Panc1 (cell line): ENCODE data around the gene AK8. TPM values are rescaled to one million over a fixed set of nuclear protein-coding genes. Genes with fewer than 3 reads are reported as not detected.

ENCODE experiments used
- ATAC-seq: fragments of 200-7000 bp; cut with Tn5 transposase; 2 replicates; pipeline ENCODE4 v1.9.1; 2020; ENCODE audit warnings: mild to moderate bottlenecking, moderate library complexity
- BruUV-seq: library from RNA; stranded (reverse); fragments of 400-500 nt; replicated peaks from 2 replicates; lab custom pipeline; 2021; lab: Mats Ljungman, UMichigan
- CTCF ChIA-PET: fragments of 300-600 bp; sonication (Branson Sonifier 250); formaldehyde crosslinking; loops from one replicate; lab custom pipeline; 2022; ENCODE audit warnings: antibody characterized with exemption; lab: Charles Lee
- POLR2A ChIA-PET: fragments of 300-600 bp; sonication (Branson Sonifier 250); formaldehyde crosslinking; loops from one replicate; lab custom pipeline; 2022; ENCODE audit warnings: antibody characterized with exemption; lab: Charles Lee
- DNase-seq: peaks from one replicate; pipeline ENCODE4 v3.0.0-alpha.2; 2010; ENCODE audit warnings: low read depth, low spot score
- H3K27ac ChIP-seq: 2 replicates; pipeline ENCODE4 v1.5.1; 2011; ENCODE audit warnings: mild to moderate bottlenecking, low read length, inconsistent platforms
- H3K27me3 ChIP-seq: fragments of 200-500 bp; sonication (Bioruptor generic); 2 replicates; pipeline ENCODE4 v1.6.0; 2014; ENCODE audit warnings: low read length, inconsistent platforms; ENCODE audit not compliant: control insufficient read depth, insufficient read depth
- H3K36me3 ChIP-seq: fragments of 200-500 bp; sonication (Bioruptor generic); 2 replicates; pipeline ENCODE4 v1.5.1; 2014; ENCODE audit warnings: inconsistent platforms, mild to moderate bottlenecking, low read length, moderate library complexity; ENCODE audit not compliant: control insufficient read depth, insufficient read depth
- H3K4me1 ChIP-seq: 2 replicates; pipeline ENCODE4 v1.5.1; 2011; ENCODE audit warnings: inconsistent platforms, mild to moderate bottlenecking, low read length, moderate library complexity; ENCODE audit not compliant: control insufficient read depth, insufficient read depth
- H3K4me3 ChIP-seq, 2 experiments: 2 replicates each; pipeline ENCODE4 v1.5.1; 2011 to 2012; ENCODE audit warnings: low read depth in 2 of 2, low read length in 2 of 2, mild to moderate bottlenecking in 2 of 2, inconsistent platforms in 1 of 2, moderate library complexity in 1 of 2
- H3K9me3 ChIP-seq: fragments of 200-500 bp; sonication (Bioruptor generic); 2 replicates; pipeline ENCODE4 v1.5.1; 2014; ENCODE audit warnings: low read depth, mild to moderate bottlenecking, inconsistent platforms, low read length, moderate library complexity; ENCODE audit not compliant: control insufficient read depth, insufficient read depth
- POLR2AphosphoS5 ChIP-seq: IDR thresholded peaks from 2 replicates; pipeline ENCODE4 v1.6.1; 2012; ENCODE audit warnings: mild to moderate bottlenecking, low read depth, low read length, moderate library complexity
- SIN3A ChIP-seq: IDR thresholded peaks from 2 replicates; pipeline ENCODE4 v1.6.1; 2012; ENCODE audit warnings: low read depth, mild to moderate bottlenecking, low read length, moderate library complexity, borderline replicate concordance; ENCODE audit not compliant: insufficient read depth
- TCF7L2 ChIP-seq: IDR thresholded peaks from 2 replicates; pipeline ENCODE4 v1.6.1; 2011; ENCODE audit warnings: mild to moderate bottlenecking, low read depth, low read length, inconsistent platforms
- in situ Hi-C: cut with HindIII; loops from 2 replicates; pipeline ENCODE4 v1.10.0; 2016; ENCODE audit warnings: low sequenced_read_pairs, low pct_unique_long_range_greater_than_20kb
- intact Hi-C: fragments of 100-400 bp; cut with micrococcal nuclease; formaldehyde crosslinking; loops from one replicate; pipeline ENCODE4 v1.10.0; 2022; ENCODE audit not compliant: unreplicated experiment
- total RNA-seq: library from RNA; stranded (reverse); gene quantifications from one replicate; pipeline ENCODE4 v1.2.1, GENCODE V29; 2021; ENCODE audit not compliant: unreplicated experiment
- TF ChIP-seq, protein P1 (sequence below): fragments of 450-650 bp; IDR thresholded peaks from 2 replicates; pipeline ENCODE4 v1.5.1; 2017; ENCODE audit warnings: mild to moderate bottlenecking
- TF ChIP-seq, protein P2 (sequence below), 2 experiments: IDR thresholded peaks; 2 replicates each; pipeline ENCODE4 v1.6.1; 2011 to 2012; ENCODE audit warnings: low read depth in 2 of 2, control low read depth in 1 of 2, low read length in 1 of 2, mild to moderate bottlenecking in 1 of 2, moderate library complexity in 1 of 2; ENCODE audit not compliant: insufficient read depth in 1 of 2

The AK8 gene
- total RNA-seq, 1 experiment from 2014 or later = 0.39 TPM

DNA sequence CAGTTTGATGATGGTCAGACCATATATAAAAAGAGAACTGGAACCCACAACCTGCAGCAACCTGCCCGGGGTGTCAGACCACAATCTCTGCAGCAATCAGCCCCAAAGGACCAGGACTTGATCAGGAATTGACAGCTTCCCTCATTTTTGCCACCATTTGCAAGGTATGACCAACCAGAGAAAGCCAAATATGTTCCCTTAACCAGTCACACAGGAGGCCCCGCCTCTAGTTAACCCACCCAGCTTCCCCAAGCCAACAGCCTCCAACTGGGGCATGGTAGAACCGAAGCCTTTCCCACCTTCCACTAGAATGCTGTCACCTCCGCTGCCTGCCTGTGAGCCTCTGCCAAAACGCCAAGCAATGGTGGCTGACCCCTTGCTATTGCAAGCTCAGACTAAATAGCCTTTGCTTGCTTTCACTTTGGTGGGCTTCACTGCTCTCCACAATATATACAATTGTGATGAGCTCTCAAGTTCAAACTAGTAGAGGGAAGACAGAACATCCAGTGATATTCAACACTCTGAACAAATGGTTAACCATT is 86.3 kb downstream of the AK8 start:
- ChIA-PET CTCF (no interaction called here), POLR2A (no interaction called here)
- Histone ChIP-seq H3K36me3 (no peaks in the 10 kb centered on the region), H3K4me1 (no peaks in the 10 kb centered on the region), H3K4me3 (no peak overlapping the region), H3K27ac (no peak overlapping the region), H3K9me3 (no peaks in the 10 kb centered on the region), H3K27me3 (peaks cover 4% of the 10 kb centered on the region)
- DNase-seq (no peak), ATAC-seq (no peak)
- no peak for TF ChIP-seq POLR2AphosphoS5
- TF ChIP-seq SIN3A = no peak
- TF ChIP-seq TCF7L2 = no peak
- TF ChIP-seq, protein P1, sequence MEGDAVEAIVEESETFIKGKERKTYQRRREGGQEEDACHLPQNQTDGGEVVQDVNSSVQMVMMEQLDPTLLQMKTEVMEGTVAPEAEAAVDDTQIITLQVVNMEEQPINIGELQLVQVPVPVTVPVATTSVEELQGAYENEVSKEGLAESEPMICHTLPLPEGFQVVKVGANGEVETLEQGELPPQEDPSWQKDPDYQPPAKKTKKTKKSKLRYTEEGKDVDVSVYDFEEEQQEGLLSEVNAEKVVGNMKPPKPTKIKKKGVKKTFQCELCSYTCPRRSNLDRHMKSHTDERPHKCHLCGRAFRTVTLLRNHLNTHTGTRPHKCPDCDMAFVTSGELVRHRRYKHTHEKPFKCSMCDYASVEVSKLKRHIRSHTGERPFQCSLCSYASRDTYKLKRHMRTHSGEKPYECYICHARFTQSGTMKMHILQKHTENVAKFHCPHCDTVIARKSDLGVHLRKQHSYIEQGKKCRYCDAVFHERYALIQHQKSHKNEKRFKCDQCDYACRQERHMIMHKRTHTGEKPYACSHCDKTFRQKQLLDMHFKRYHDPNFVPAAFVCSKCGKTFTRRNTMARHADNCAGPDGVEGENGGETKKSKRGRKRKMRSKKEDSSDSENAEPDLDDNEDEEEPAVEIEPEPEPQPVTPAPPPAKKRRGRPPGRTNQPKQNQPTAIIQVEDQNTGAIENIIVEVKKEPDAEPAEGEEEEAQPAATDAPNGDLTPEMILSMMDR = no peak
- TF ChIP-seq, protein P2, sequence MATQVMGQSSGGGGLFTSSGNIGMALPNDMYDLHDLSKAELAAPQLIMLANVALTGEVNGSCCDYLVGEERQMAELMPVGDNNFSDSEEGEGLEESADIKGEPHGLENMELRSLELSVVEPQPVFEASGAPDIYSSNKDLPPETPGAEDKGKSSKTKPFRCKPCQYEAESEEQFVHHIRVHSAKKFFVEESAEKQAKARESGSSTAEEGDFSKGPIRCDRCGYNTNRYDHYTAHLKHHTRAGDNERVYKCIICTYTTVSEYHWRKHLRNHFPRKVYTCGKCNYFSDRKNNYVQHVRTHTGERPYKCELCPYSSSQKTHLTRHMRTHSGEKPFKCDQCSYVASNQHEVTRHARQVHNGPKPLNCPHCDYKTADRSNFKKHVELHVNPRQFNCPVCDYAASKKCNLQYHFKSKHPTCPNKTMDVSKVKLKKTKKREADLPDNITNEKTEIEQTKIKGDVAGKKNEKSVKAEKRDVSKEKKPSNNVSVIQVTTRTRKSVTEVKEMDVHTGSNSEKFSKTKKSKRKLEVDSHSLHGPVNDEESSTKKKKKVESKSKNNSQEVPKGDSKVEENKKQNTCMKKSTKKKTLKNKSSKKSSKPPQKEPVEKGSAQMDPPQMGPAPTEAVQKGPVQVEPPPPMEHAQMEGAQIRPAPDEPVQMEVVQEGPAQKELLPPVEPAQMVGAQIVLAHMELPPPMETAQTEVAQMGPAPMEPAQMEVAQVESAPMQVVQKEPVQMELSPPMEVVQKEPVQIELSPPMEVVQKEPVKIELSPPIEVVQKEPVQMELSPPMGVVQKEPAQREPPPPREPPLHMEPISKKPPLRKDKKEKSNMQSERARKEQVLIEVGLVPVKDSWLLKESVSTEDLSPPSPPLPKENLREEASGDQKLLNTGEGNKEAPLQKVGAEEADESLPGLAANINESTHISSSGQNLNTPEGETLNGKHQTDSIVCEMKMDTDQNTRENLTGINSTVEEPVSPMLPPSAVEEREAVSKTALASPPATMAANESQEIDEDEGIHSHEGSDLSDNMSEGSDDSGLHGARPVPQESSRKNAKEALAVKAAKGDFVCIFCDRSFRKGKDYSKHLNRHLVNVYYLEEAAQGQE (IDR thresholded peaks at IDR 0.05; ENCODE audit: insufficient read depth in 1 of 2, low read depth in 2 of 2, low read length in 1 of 2) = no peak
- in situ Hi-C loops (no loop called here), intact Hi-C loops (loop anchor here (10.0 kb wide), 1 partner anchor 287 kb away; no protein-coding TSS in a partner anchor)
- BruUV-seq = no TSS peak

DNA sequence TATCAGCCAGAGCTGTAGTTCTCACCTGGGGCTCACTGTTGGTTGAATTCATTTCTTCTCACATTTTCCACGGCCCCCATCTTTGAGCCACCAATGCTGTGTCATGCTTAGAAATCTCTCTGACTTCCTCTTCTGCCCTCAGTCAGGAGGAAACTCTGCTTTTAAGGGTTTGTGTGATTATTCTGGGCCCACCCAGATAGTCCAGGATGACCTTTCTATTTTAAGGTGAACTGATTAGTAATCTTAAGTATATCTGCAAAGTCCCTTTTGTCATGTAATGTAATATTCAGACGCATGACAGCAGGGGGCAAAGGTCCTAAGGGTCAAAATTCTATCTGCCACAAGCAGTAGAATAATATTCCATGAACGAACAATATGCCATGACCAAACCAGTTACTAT is 88.4 kb downstream of the AK8 start:
- CTCF ChIA-PET = no interaction called here
- POLR2A ChIA-PET = no interaction called here
- DNase-seq (no peak), ATAC-seq (no peak)
- in situ Hi-C loops (no loop called here), intact Hi-C loops (loop anchor here (10.0 kb wide), 1 partner anchor 285 kb away; no protein-coding TSS in a partner anchor)
- H3K4me3 ChIP-seq = no peak overlapping the region
- H3K36me3 ChIP-seq = no peaks in the 10 kb centered on the region
- no peak overlapping the region for H3K27ac ChIP-seq
- H3K4me1 ChIP-seq = no peaks in the 10 kb centered on the region
- TF ChIP-seq, protein P1 = no peak
- TF ChIP-seq, protein P2 (IDR thresholded peaks at IDR 0.05; ENCODE audit: insufficient read depth in 1 of 2, low read depth in 2 of 2, low read length in 1 of 2) = no peak
- TF ChIP-seq POLR2AphosphoS5 (no peak), TCF7L2 (no peak), SIN3A (no peak)
- no peaks in the 10 kb centered on the region for H3K9me3 ChIP-seq
- H3K27me3 ChIP-seq = peaks cover 5% of the 10 kb centered on the region
- no TSS peak for BruUV-seq
